Measurements from ENCODE around the gene TTC32. TPM values are rescaled to one million over a fixed set of nuclear protein-coding genes. Genes with fewer than 3 reads are reported as not detected.
"Not testable (repeated sequence)": the region's sequence is repeated elsewhere in the genome, so short reads cannot be mapped to it uniquely, and the experiment has no call there.

TTC32 gene
- total and polyA plus RNA-seq, 12 donors, result 2.1 to 43.9 (median 12.8) TPM

DNA sequence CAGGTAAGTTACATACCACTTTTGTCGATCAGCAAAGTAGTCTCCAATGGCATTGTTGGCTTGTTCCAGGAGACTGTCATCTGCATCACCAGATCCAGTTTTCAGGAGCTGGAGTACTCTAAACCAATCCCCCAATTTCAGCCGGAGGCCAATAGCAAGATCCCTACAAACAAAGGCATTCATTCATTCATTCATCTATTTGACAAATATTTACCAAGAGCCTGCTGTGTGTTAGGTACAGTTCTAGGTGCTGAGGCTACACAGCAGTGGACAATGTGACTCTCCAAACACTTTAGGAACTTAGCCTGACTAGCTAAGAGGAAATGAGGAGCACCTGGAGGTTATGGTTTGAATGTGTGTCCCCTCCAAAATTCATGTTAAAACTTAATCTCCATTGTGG is 34.4 kb upstream of the TTC32 start:
- 94 to 100% (median 97%) methylated on average over 2 of the region's 2 CpGs for WGBS, 4 donors
- Histone ChIP-seq H3K36me3 (replicated peaks in 1 of 2) (peaks cover 0 to 15% of the 10 kb centered on the region in 2 donors), H3K9me3 (replicated peaks in 1 of 3) (peaks cover 0 to 4% (median 0%) of the 10 kb centered on the region in 3 donors)

DNA sequence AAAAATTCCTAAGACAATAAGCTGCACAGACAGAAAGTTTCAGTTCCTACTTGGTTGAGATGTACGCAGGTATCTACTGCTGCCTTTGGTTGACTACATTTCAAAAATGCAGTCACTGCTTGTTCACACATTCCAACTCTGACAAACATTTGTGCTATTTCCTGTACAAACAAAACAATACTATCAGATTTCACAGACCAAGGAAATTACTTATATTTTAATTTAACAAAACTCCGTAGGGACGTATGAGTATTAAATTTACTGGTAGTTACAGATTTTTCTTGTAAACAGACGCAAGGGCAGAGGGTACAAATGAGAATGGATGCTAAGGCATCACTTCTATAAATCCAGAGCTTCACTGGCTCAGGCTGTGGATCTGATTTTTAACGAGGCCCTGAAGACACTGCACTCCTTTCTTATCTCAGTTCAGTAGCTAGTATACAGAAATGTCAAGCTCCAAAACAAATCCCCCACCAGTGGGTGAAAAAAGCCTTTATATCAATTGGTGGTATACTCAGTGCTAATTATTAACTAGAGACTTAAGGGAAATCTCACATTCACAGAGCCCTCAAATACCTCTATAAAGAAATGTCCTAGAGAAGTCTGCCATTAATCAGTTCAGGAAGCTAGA is 31.7 kb upstream of the TTC32 start:
- Histone ChIP-seq H3K27me3 (no peaks in the 10 kb centered on the region), H3K9me3 (replicated peaks in 1 of 3) (peaks cover 0 to 4% (median 0%) of the 10 kb centered on the region in 3 donors), H3K4me1 (replicated peaks in 1 of 2) (no peaks in the 10 kb centered on the region), H3K4me3 (no peak overlapping the region), H3K27ac (no peak overlapping the region), H3K36me3 (replicated peaks in 1 of 2) (peaks cover 0 to 21% of the 10 kb centered on the region in 2 donors)
- WGBS, 4 donors, result 56 to 68% (median 62%) methylated on average over 5 of the region's 5 CpGs
- intact Hi-C loops (cut with DNase I), result no loop called here
- TF ChIP-seq POLR2A (IDR thresholded peaks at IDR 0.05), result no peak
- TF ChIP-seq, protein P1, sequence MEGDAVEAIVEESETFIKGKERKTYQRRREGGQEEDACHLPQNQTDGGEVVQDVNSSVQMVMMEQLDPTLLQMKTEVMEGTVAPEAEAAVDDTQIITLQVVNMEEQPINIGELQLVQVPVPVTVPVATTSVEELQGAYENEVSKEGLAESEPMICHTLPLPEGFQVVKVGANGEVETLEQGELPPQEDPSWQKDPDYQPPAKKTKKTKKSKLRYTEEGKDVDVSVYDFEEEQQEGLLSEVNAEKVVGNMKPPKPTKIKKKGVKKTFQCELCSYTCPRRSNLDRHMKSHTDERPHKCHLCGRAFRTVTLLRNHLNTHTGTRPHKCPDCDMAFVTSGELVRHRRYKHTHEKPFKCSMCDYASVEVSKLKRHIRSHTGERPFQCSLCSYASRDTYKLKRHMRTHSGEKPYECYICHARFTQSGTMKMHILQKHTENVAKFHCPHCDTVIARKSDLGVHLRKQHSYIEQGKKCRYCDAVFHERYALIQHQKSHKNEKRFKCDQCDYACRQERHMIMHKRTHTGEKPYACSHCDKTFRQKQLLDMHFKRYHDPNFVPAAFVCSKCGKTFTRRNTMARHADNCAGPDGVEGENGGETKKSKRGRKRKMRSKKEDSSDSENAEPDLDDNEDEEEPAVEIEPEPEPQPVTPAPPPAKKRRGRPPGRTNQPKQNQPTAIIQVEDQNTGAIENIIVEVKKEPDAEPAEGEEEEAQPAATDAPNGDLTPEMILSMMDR (IDR thresholded peaks at IDR 0.05), result no peak
- DNase-seq, result no peak

More for the DNA sequence above, 34.4 kb upstream of the TTC32 start:
- Histone ChIP-seq H3K4me1 (replicated peaks in 1 of 2) (no peaks in the 10 kb centered on the region), H3K27me3 (no peaks in the 10 kb centered on the region), H3K27ac (no peak overlapping the region), H3K4me3 (no peak overlapping the region)
- intact Hi-C loops (cut with DNase I), result no loop called here
- no peak for DNase-seq
- TF ChIP-seq, protein P1 (IDR thresholded peaks at IDR 0.05), result no peak
- TF ChIP-seq POLR2A (IDR thresholded peaks at IDR 0.05), result no peak

DNA sequence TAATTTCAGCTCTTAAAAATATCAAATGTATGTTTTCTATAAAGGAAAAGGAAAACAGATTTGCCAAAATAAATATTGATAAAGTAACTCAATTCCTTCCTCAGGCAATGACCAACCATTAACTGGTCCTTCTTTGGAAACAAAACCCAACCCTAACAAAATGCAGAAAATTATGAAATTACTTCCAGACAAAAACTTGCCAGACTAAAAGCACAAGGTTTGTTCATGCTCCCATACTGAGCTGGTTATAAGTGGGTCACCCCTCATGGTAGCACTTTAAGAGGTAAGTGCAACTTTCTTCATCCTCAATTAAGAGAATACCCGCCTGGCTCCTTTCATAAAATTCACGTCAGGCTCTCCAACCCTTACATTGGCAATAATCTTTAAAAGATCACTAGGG is 31.1 kb upstream of the TTC32 start:
- Histone ChIP-seq H3K36me3 (replicated peaks in 1 of 2) (peaks cover 0 to 21% of the 10 kb centered on the region in 2 donors), H3K9me3 (replicated peaks in 1 of 3) (peaks cover 0 to 4% (median 2%) of the 10 kb centered on the region in 3 donors), H3K27ac (no peak overlapping the region), H3K27me3 (no peaks in the 10 kb centered on the region), H3K4me1 (replicated peaks in 1 of 2) (no peaks in the 10 kb centered on the region), H3K4me3 (no peak overlapping the region)
- intact Hi-C loops (cut with DNase I), result no loop called here
- no peak for TF ChIP-seq POLR2A (IDR thresholded peaks at IDR 0.05)
- TF ChIP-seq, protein P1 (IDR thresholded peaks at IDR 0.05), result no peak
- WGBS, 4 donors, result 87 to 93% (median 93%) methylated on average over 2 of the region's 2 CpGs
- DNase-seq, result no peak

DNA sequence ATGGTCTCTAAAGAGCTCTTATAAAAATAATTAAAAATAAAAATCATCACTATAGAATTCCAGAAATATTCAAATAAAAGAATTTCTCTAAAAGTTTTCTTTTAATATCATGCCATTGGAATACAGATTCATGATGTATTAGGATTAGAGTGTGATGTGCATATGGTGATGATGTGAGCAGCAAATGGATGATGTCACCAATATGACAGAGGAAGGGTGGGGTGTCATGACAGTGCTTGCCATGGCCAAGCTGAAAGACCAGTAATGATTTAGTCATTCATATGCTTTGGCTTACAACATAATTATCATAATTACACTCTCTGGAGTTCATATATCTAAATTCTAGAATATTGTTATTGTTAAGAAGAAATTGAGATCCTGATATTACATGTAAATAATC is 27.4 kb upstream of the TTC32 start:
- peaks cover 0 to 7% of the 10 kb centered on the region in 2 donors for H3K36me3 ChIP-seq (replicated peaks in 1 of 2)

DNA sequence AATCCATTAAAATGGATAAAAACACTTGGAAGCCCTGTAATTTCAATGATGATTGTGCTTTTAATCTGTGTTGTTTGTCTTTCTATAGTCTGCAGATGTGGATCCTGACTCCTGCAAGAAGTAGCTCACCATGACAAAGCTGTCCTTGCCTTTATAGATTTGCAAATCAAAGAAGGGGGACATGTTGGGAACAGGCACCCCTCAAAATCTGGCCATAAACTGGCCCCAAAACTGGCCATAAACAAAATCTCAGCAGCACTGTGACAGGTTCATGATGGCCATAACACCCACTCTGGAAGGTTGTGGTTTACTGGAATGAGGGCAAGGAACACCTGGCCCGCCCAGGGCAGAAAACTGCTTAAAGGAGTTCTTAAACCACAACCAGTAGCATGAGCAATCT is 26.0 kb upstream of the TTC32 start:
- intact Hi-C loops (cut with DNase I), result not testable (repeated sequence)

More for the DNA sequence above, 27.4 kb upstream of the TTC32 start:
- H3K4me3 ChIP-seq, result no peak overlapping the region
- H3K9me3 ChIP-seq (replicated peaks in 1 of 3), result peaks cover 0 to 10% (median 4%) of the 10 kb centered on the region in 3 donors
- intact Hi-C loops (cut with DNase I), result no loop called here
- no peak for TF ChIP-seq POLR2A (IDR thresholded peaks at IDR 0.05)
- TF ChIP-seq, protein P1 (IDR thresholded peaks at IDR 0.05), result no peak
- H3K27ac ChIP-seq, result no peak overlapping the region
- no peaks in the 10 kb centered on the region for H3K27me3 ChIP-seq
- DNase-seq, result no peak
- no peaks in the 10 kb centered on the region for H3K4me1 ChIP-seq (replicated peaks in 1 of 2)

DNA sequence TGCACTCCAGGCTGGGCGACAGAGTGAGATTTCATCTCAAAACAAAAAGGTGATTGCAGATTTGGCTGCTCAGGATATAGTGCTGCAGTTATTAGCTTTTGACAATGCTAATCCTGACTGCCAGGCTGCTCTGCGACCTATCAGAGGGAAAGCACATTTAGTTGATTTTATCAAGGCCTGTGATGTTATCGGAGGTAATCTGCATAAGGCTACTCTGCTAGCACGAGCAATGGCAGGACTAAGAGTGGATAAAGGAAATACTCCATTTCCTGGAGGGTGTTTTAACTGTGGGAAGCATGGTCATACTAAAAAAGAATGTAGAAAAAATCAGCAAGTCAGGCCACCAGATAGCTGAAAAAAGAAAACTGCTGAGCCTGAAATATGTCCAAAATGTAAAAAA is 22.7 kb upstream of the TTC32 start:
- intact Hi-C loops (cut with DNase I); H3K27ac ChIP-seq; DNase-seq; H3K4me1 ChIP-seq (replicated peaks in 1 of 2); H3K27me3 ChIP-seq; H3K36me3 ChIP-seq (replicated peaks in 1 of 2); H3K4me3 ChIP-seq: not testable (repeated sequence)
- H3K9me3 ChIP-seq (replicated peaks in 1 of 3), result peaks cover 0 to 10% (median 0%) of the 10 kb centered on the region in 3 donors
- 85 to 91% (median 89%) methylated on average over 4 of the region's 4 CpGs for WGBS, 4 donors

More for the DNA sequence above, 26.0 kb upstream of the TTC32 start:
- not testable (repeated sequence) for H3K4me3 ChIP-seq; H3K36me3 ChIP-seq (replicated peaks in 1 of 2); H3K4me1 ChIP-seq (replicated peaks in 1 of 2); H3K27ac ChIP-seq; DNase-seq; H3K27me3 ChIP-seq
- WGBS, 4 donors, result 90 to 97% (median 93%) methylated on average over 1 of the region's 1 CpG
- peaks cover 0 to 10% (median 4%) of the 10 kb centered on the region in 3 donors for H3K9me3 ChIP-seq (replicated peaks in 1 of 3)

DNA sequence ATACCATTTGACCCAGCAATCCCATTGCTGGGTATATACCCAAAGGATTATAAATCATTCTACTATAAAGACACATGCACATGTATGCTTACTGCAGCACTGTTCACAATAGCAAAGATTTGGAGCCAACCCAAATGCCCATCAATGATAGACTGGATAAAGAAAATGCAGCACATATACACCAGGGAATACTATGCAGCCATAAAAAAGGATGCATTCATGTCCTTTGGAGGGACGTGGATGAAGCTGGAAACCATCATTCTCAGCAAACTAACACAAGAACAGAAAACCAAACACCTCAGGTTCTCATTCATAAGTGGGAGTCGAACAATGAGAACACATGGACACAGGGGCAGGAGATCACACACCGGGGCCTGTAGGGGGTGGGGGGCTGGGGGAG is 20.4 kb upstream of the TTC32 start:
- H3K27ac ChIP-seq; DNase-seq; H3K4me1 ChIP-seq (replicated peaks in 1 of 2); H3K36me3 ChIP-seq (replicated peaks in 1 of 2); H3K4me3 ChIP-seq; intact Hi-C loops (cut with DNase I); H3K9me3 ChIP-seq (replicated peaks in 1 of 3); H3K27me3 ChIP-seq: not testable (repeated sequence)
- 61 to 98% (median 74%) methylated on average over 2 to 3 of the region's 3 CpGs for WGBS, 4 donors

All from adrenal gland (tissue), 12 donors.